Embryonic facial prominence (tissue), 1 donor: ENCODE results near the gene CXXC4.

Experiments used
- DNase-seq: peaks from one replicate; pipeline ENCODE4 v3.0.0-alpha.2; 2016; ENCODE audit errors: extremely low spot score

CXXC4 gene

GRCh38 chr4:104420766-104421165 is 73.9 kb downstream of the CXXC4 start:
- no peak for DNase-seq
